ENCODE data around the gene BBS5.
"Not testable (repeated sequence)": the region's sequence is repeated elsewhere in the genome, so short reads cannot be mapped to it uniquely, and the experiment has no call there.

Gene BBS5

GRCh38 chr2:169526451-169526850 lies 47.2 kb downstream of the BBS5 start:
- Histone ChIP-seq H3K27me3 (ENCODE audit: control insufficient read depth, insufficient read depth, low read length, poor library complexity, severe bottlenecking) (no peaks in the 10 kb centered on the region), H3K4me1 (ENCODE audit: control insufficient read depth, insufficient read depth, low read length) (no peaks in the 10 kb centered on the region), H3K9me3 (ENCODE audit: control insufficient read depth, low read length) (no peaks in the 10 kb centered on the region), H3K36me3 (ENCODE audit: control insufficient read depth, insufficient read depth, low read length) (no peaks in the 10 kb centered on the region), H3K27ac (ENCODE audit: insufficient read depth, low read depth, low read length, poor library complexity, severe bottlenecking) (no peak overlapping the region), H3K4me3 (ENCODE audit: insufficient read depth, low read depth, low read length) (no peak overlapping the region)

DNA sequence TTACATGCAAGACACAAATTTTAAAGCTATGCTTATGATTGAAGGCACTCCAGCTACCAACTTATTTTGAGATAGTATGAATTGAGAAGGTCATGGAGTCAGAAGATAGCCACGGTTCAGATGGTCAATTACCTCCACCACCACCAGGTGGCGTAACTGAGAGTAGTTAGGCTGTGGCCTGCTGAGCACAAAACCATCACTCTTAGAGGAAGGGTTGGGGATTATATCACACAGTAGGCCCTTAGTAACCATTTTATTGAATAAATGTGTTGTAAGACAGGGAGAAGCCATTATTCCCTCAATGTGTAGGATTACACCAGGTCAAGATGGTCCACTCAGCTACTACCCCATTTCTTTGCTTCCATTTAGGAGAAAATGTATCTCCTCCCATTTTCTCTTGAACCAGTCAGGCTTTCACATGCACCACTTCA lies 49.0 kb downstream of the BBS5 start:
- WGBS, 2 experiments, result 6% methylated on average over 2 of the region's 2 CpGs; no CpG with 5 or more reads in 1 of the 2 experiments
- Histone ChIP-seq H3K4me1 (ENCODE audit: control insufficient read depth, insufficient read depth, low read length) (no peaks in the 10 kb centered on the region), H3K4me3 (ENCODE audit: insufficient read depth, low read depth, low read length) (no peak overlapping the region), H3K9me3 (ENCODE audit: control insufficient read depth, low read length) (no peaks in the 10 kb centered on the region), H3K27me3 (ENCODE audit: control insufficient read depth, insufficient read depth, low read length, poor library complexity, severe bottlenecking) (no peaks in the 10 kb centered on the region), H3K36me3 (ENCODE audit: control insufficient read depth, insufficient read depth, low read length) (no peaks in the 10 kb centered on the region), H3K27ac (ENCODE audit: insufficient read depth, low read depth, low read length, poor library complexity, severe bottlenecking) (no peak overlapping the region)

- not testable (repeated sequence) for H3K27ac ChIP-seq (ENCODE audit: insufficient read depth, low read depth, low read length, poor library complexity, severe bottlenecking)
Measured at GRCh38 chr2:169539460-169539859, 60.2 kb downstream of the BBS5 start.

GRCh38 chr2:169540146-169540545 lies 60.9 kb downstream of the BBS5 start:
- H3K27ac ChIP-seq (ENCODE audit: insufficient read depth, low read depth, low read length, poor library complexity, severe bottlenecking), result no peak overlapping the region
- H3K9me3 ChIP-seq (ENCODE audit: control insufficient read depth, low read length), result no peaks in the 10 kb centered on the region
- 91% methylated on average over 1 of the region's 2 CpGs; no CpG with 5 or more reads in 1 of the 2 experiments for WGBS, 2 experiments
- H3K36me3 ChIP-seq (ENCODE audit: control insufficient read depth, insufficient read depth, low read length), result no peaks in the 10 kb centered on the region
- H3K27me3 ChIP-seq (ENCODE audit: control insufficient read depth, insufficient read depth, low read length, poor library complexity, severe bottlenecking), result no peaks in the 10 kb centered on the region
- no peaks in the 10 kb centered on the region for H3K4me1 ChIP-seq (ENCODE audit: control insufficient read depth, insufficient read depth, low read length)
- H3K4me3 ChIP-seq (ENCODE audit: insufficient read depth, low read depth, low read length), result no peak overlapping the region

More at GRCh38 chr2:169539460-169539859, 60.2 kb downstream of the BBS5 start:
- H3K4me1 ChIP-seq (ENCODE audit: control insufficient read depth, insufficient read depth, low read length); H3K36me3 ChIP-seq (ENCODE audit: control insufficient read depth, insufficient read depth, low read length); H3K27me3 ChIP-seq (ENCODE audit: control insufficient read depth, insufficient read depth, low read length, poor library complexity, severe bottlenecking); H3K9me3 ChIP-seq (ENCODE audit: control insufficient read depth, low read length); H3K4me3 ChIP-seq (ENCODE audit: insufficient read depth, low read depth, low read length): not testable (repeated sequence)
- 91 to 96% methylated on average over 2 of the region's 2 CpGs for WGBS, 2 experiments

GRCh38 chr2:169542433-169542832 lies 63.1 kb downstream of the BBS5 start:
- H3K4me1 ChIP-seq (ENCODE audit: control insufficient read depth, insufficient read depth, low read length), result no peaks in the 10 kb centered on the region
- H3K36me3 ChIP-seq (ENCODE audit: control insufficient read depth, insufficient read depth, low read length), result no peaks in the 10 kb centered on the region
- H3K27ac ChIP-seq (ENCODE audit: insufficient read depth, low read depth, low read length, poor library complexity, severe bottlenecking), result no peak overlapping the region
- WGBS, 2 experiments, result 86 to 97% methylated on average over 3 of the region's 3 CpGs
- H3K27me3 ChIP-seq (ENCODE audit: control insufficient read depth, insufficient read depth, low read length, poor library complexity, severe bottlenecking), result no peaks in the 10 kb centered on the region
- H3K9me3 ChIP-seq (ENCODE audit: control insufficient read depth, low read length), result no peaks in the 10 kb centered on the region
- no peak overlapping the region for H3K4me3 ChIP-seq (ENCODE audit: insufficient read depth, low read depth, low read length)

GRCh38 chr2:169546756-169547155 lies 67.5 kb downstream of the BBS5 start:
- WGBS, 2 experiments, result 94 to 97% methylated on average over 2 of the region's 2 CpGs
- no peak overlapping the region for H3K27ac ChIP-seq (ENCODE audit: insufficient read depth, low read depth, low read length, poor library complexity, severe bottlenecking)
- H3K27me3 ChIP-seq (ENCODE audit: control insufficient read depth, insufficient read depth, low read length, poor library complexity, severe bottlenecking), result no peaks in the 10 kb centered on the region
- no peaks in the 10 kb centered on the region for H3K9me3 ChIP-seq (ENCODE audit: control insufficient read depth, low read length)
- H3K4me1 ChIP-seq (ENCODE audit: control insufficient read depth, insufficient read depth, low read length), result no peaks in the 10 kb centered on the region
- peaks cover 18% of the 10 kb centered on the region for H3K36me3 ChIP-seq (ENCODE audit: control insufficient read depth, insufficient read depth, low read length)
- no peak overlapping the region for H3K4me3 ChIP-seq (ENCODE audit: insufficient read depth, low read depth, low read length)

Data from ectodermal cell (in vitro differentiated cells).